Activated CD8-positive, alpha-beta memory T cell treated with anti-CD3 and anti-CD28 coated beads, Interleukin-2, amount 50 U/mL, for 4 hours (primary cell): ENCODE results near the gene SLC30A3.
"Not testable (repeated sequence)": the region's sequence is repeated elsewhere in the genome, so short reads cannot be mapped to it uniquely, and the experiment has no call there.

ENCODE experiments used
- DNase-seq: peaks from one replicate; pipeline ENCODE4 v3.0.0-alpha.2; 2020

Gene SLC30A3, protein sequence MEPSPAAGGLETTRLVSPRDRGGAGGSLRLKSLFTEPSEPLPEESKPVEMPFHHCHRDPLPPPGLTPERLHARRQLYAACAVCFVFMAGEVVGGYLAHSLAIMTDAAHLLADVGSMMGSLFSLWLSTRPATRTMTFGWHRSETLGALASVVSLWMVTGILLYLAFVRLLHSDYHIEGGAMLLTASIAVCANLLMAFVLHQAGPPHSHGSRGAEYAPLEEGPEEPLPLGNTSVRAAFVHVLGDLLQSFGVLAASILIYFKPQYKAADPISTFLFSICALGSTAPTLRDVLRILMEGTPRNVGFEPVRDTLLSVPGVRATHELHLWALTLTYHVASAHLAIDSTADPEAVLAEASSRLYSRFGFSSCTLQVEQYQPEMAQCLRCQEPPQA

DNA sequence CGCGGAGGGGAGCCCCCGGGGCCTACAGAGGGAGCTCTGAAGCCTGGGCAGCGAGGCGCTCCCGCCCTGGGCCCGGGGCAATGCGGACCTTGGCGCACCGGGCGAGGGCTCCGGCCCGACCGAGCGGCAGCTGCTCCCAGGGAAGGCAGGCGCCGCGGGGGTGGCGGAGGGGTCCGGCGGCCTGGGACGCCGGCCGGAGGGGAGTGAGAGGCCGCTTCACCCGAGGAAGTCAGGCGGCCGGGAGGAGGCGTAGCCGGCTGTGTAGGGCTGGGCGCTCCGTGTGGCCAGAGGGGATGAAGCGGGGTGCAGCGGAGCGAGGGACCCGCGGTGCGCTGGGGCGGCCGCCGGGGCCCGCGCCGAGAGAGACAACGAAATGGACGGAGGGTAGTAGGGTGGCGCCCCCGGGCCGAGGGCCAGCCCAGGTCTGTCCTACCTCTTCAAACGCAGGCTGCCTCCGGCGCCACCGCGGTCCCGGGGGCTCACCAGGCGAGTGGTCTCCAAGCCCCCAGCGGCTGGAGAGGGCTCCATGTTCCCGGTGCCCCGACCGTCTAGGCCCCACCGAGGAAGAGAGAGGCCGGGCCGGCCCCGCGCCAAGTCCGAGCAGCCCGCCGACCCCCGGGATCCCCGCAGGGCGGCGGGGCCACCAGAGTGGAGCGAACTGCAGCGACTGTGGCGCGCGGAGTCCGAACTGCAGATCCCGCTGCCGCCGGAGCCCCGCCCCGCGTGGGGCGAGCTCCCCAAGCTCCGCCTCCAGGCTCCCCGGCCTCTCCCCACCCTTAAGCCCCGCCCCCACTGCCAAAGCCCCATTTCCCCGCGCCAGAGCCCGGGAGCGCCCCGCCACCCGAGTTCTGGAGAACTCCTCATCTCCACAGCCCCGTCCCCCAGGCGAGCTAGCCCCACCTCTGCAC lies at the start of gene SLC30A3:
TSS of gene SLC30A3 (minus strand) at position 669 of the 908 bp plus-strand sequence. CDS start at position 528, 141 bp downstream.
- DNase-seq = peak; percentile 74

DNA sequence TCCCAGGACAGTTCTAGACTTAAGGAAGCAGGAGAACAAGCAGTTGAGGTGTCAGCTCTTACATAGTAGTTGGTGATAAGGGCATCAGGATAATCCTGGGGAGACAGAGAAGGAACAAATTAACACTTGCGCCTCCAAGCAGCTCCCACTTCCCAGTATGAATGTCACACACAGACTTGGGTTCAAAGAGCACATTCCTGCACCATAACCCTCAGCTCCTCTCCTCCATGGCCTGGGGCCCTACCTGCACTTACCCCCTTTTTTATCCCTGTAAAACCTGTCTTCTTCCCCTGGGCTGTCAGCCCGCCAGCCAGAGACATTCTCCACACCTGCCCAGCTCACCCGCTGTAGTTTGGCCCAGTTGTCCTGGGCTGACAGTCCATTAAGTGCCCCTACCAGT lies 49.3 kb upstream of the SLC30A3 start:
- no peak for DNase-seq

DNA sequence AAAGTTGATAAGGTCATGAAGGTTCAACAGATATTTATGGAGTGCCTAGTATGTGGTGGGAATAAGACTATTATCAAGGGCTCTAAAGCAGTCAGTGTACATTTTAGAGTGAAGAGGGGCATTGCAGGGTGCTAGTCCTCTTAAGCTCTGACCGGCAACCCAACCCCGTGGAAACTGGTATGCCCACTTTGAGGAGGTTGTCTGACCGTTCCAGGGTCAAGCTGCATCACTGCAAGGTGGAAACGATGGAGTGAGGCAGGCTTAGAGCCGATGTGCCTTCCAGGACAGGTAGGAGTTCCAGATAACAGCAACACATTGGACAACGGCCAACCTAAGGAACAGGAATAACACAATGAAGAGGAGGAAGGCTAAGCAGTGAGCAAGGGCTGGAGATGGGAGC lies 46.8 kb upstream of the SLC30A3 start:
- DNase-seq = no peak

DNA sequence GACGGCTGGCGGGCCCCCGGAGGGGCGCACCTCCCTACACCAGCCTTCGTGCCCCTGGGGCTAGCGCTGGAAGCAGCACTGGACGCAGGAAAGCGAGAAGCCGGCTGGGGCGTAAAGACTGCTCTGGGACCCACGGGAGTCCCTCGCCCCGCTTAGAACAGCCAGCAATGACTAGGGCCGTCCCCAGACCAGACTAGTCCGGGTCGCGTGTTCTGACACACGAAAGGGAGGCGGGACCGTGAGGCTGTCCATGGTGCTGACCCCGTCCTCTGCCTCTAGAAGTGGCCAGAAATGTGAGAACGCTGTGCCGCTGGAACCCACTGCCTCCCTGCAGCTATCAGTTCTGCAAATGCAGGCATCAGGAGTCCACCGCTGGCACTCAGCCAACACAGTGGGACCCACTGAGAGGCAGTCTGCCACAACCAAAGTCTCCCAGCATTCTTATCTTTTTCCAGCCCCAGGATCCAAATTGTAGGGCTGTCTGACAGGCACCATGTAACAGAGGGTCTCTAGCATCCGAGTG lies 45.6 kb upstream of the SLC30A3 start, which contains the start of gene UCN:
TSS of gene UCN (minus strand) at position 87 of the 523 bp plus-strand sequence. CDS start 550 bp downstream, outside the sequence.
- no peak for DNase-seq

DNA sequence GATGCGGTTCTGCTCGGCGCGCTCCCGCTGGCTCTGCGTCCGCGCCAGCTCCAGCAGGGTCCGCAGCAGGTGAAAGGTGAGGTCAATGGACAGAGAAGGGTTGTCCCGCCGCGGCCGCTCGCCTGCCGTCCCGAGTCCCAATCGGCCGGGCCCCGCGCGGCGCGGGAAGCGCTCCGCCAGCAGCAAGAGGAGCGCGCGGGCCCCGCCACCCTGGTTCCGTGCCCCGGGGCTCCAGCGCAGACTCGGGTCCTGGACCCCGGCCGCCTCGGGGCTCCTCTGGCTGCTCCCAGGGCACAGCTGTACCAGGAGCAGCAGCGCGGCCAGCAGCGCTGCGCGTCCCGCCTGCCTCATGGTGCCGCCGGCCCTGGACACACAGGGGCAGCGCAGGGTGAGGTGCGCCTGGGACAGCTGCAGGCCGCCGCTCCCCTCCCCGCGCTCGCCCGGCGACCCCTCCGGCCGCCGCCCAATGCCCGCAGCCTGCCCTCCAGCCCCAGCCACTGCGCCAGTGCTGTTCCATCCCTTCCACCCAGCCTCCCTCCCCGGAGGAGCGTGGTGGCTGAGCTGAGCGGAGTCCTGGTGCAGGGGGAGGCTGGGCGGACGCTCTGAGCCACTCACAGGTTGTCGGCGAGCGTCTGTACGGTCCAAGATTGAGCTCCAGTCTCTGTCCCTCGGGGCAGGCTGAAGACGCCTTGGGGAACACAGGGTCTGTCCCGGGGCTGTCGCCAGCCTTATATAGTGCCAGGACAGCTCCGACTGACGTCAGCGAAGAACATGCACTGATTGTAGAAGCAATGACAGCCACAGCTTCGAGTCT lies 44.9 kb upstream of the SLC30A3 start:
- DNase-seq = no peak

DNA sequence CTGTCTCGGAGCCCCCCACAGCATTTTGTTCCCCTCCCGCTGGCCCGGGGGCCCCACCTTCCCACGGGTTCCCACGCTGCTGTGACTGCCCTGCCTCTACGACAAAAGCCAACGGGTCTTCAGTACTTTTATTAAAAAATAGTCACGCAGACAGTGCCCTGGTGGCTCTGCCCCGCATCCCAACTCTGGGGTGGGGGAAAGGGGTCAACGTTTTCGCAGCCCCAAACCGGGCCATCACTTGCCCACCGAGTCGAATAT lies 44.4 kb upstream of the SLC30A3 start:
- DNase-seq = no peak

DNA sequence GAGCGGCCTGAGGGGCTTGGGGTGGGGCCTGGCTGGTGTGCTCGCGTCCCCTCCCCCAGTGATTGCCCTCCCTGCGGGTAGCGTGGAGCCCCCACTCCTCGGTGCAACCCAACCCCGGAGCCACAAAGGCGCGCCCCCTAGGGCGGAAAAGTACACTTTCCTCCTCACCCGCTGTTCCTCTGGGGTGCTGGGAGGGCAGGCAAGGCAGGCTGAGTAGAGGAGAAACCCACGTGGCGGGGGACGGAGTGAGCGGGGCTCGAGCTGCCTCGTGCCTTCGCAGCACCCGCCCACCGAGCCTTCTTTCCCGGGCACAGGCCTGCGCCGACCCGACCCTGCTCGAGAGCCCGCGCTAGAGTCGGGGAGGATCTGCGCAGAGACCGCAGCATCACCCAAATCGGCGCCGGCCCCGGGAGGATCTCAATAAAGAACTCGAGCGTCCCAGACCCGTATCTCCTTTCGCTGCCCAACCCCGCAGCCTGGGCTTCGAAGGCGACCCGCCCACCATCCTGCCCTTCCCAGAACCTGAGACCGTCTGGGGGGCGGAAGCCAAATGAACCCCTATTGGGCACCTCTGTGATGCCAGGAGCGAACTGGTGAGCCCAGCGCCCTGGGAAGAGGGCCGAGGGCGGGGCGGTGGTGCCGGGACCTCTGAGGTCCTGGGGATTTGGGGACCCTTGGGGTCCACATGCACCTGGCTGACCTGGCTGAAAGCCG lies 43.9 kb upstream of the SLC30A3 start:
- DNase-seq = peak; percentile 52

DNA sequence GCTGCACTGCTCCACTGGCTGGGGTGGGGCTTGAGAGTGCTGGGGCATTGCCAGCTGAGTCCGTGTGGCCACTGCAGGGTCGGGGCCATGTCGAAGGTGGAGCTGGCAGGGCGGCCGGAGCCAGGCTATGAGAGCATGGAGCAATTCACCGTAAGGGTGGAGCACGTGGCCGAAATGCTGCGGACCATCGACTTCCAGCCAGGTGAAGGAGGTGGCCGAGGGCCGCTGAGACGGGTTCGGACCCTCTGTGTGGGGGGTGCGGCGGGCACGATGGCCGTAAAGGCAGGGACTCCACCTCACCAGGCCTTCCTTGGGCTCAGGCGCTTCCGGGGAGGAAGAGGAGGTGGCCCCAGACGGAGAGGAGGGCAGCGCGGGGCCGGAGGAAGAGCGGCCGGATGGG lies 43.3 kb upstream of the SLC30A3 start:
- DNase-seq = no peak

DNA sequence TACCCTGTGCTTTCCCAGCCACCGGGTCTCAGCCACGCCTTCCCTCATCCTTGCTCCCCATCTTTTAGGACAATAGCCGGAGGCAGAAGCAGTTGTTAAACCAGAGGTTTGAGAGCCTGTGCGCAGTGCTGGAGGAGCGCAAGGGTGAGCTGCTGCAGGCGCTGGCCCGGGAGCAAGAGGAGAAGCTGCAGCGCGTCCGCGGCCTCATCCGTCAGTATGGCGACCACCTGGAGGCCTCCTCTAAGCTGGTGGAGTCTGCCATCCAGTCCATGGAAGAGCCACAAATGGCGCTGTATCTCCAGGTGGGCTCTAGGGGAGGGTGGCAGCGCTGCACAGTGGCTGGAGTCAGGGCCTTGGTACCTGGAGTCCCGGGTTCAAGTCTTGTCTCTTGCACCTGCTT lies 42.7 kb upstream of the SLC30A3 start:
- no peak for DNase-seq

DNA sequence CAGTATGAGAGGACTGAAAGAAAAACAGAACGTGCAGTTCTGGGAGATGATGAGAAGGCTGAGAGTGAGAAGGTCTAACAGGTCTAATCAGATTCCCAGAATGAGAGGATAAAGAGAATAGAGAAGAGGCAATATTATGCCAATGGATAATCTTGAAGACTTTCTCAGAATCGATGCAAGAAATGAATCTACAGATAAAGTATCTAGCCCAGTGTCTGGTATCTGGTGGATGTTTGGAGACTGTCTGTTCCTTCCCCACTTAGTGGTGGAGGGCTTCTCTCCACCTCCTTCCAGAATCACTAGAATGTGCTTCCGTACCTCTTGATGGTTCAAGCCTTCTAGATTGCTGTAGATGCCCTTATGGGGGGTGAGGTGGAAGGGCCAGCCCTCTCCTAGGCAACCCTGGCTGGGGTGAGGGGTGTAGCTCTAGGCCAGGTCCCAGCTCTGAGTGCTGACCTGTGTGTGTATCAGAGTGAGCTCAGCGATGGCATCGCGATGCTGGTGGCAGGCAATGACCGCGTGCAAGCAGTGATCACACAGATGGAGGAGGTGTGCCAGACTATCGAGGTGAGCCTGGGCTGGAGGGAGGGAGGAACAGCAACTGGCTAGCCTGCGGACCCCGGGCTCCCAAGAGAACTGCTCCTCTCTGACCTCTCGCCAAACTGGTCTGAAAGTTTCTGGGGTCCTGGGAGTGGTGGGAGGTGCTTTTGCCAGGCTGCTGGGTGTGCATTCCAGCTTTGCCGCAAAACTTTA lies 41.8 kb upstream of the SLC30A3 start:
- no peak for DNase-seq

DNA sequence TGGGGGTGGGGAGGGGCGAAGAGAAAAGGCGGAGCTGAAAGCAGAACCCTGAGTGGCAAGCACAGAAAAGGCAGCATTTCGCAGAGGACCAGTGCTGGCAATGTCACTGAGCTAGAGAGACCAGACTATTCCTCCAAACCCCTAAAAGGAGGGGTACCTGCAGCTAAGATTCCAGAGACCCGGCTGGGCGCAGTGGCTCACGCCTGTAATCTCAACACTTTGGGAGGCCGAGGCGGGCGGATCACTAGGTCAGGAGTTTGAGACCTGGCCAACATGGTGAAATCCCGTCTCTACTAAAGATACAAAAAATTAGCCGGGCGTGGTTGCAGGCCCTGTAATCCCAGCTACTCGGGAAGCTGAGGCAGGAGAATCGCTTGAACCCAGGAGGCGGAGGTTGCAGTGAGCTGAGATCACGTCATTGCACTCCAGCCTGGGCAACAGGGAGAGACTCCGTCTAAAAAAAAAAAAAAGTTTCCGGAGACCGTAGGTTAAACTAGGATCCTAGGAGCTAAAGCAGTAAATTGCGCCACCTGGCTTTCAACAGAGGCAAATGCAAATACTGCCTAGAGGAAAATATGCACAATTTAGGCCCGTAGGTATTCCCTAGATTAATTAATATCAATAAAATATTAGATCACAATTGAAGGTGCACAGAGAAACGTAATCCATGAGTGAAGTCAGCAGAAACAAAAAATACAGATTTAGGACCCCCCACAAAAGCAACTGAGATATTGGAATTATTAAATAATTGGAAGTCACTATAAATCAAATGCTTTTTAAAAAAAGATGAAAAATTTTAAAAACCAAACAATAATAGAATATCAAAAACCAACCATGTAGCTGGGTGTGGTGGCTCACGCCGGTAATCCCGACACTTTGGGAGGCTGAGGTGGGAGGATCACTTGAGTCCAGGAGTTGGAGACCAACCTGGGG lies 40.5 kb upstream of the SLC30A3 start:
- DNase-seq = no peak

DNA sequence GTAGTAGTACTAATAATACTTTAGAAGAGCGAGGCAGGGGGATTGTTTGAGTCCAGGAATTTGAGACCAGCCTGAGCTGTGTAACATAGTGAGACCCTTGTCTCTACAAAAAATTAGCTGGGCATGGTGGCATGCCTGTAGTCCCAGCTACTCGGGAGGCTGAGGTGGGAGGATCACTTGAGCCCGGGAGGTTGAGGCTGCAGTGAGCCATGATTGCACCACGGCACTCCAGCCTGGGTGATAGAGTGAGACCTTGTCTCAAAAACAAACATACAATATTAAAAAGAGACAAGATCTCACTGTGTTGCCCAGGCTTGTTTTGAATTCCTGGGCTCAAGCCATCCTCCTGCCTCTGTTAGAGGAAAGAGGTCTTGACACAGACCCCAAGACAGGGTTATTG lies 37.8 kb upstream of the SLC30A3 start:
- DNase-seq = not testable (repeated sequence)

DNA sequence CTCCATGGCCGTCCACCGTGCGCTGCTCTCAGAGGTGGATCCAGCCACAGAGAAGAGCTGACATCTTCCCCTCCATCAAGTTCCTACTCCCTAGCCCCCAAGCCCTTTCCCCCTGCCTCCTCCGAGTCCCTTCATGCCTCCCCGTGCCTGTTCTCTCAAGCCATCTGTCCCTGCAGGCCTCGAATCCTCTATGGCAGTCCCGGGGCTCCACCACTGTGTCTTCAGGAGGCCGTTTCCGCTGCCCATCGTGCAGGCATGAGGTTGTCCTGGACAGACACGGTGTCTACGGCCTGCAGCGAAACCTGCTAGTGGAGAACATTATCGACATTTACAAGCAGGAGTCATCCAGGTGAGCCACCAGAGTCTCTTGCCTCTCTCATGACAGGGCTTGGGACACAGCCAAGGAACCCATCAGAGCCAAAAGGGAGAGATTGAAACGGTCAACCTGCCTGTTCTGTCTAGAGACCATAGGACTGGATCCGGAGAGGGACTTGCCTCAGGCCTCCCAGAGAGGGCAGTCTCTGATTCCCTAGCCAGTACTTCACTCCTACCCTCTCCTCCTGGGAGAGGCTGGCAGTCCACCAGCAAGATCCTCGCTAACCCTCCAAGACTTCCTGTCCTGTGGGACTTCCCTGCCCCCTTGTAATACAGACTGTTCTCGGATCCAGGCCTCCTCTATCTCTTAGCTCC lies 35.7 kb upstream of the SLC30A3 start:
- no peak for DNase-seq

DNA sequence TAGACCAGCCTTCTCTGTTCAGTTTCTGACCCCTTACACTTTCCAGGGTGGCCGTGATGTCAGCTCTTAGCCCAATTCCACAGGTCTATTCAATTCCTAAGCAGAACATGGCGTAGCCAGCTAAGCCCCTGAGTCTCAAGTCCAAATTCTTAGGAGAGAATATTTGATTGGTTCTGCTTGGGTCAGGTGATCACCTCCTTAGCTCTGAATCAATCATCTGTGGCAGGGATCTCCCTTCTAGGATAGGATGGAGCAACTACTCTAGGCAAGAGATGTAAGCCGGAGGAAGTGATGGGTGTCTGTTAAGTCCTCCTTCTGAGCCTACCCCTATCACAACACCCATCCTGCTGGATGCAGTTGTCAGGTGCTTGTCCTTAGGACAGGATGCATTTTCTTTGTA lies 34.3 kb upstream of the SLC30A3 start:
- DNase-seq = no peak

DNA sequence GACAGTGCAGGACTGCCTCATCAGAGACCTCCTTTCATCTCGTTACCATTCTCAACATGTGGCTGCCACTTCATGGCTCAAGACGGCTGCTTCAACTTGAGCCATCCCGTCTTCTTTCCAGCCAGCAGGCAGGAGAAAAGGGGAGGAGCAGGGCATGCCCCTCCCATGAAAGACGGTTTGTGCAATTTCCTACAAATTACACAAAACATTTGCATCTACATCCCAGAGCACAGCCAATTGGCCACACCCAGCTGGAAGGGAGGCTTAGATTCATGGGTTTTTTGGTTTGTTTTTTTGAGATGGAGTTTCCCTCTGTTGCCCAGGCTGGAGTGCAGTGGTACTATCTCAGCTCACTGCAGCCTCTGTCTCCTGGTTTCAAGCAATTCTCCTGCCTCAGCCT lies 33.6 kb upstream of the SLC30A3 start:
- no peak for DNase-seq

DNA sequence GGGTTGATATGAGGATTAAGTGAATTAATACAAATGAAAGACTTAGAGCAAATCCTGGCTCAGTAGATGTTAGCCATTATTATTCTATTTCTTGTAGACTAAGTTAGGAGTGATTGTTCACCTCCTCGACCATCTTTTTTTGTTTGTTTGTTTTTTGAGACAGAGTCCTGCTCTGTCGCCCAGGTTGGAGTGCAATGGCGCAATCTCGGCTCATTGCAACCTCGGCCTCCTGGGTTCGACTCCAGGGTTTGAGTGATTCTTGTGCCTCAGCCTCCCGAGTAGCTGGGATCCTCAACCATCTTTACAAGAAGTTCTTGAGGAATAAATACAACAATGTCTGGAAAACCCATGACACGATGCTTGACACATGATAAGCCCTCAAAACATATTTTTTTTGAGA lies 32.1 kb upstream of the SLC30A3 start:
- no peak for DNase-seq

DNA sequence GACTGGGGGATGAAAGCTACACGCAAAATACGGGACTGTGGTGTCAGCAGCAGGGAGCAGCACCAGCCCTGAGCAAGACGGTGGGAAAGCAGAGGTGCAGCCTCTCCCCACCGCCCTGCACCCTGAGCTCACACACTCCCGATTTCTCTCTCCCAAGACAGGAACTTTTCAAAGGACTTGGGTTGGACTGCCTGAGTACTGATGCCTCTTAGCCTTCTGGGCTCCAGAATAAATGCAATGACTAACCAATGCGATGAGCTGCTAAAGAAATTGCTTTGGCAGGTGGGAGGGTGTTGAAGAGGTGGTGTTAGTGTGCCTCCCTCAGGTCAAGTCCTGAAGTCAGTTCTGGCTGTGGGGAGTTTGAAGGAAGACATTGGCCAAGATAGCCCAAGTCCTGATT lies 29.0 kb upstream of the SLC30A3 start:
- no peak for DNase-seq

DNA sequence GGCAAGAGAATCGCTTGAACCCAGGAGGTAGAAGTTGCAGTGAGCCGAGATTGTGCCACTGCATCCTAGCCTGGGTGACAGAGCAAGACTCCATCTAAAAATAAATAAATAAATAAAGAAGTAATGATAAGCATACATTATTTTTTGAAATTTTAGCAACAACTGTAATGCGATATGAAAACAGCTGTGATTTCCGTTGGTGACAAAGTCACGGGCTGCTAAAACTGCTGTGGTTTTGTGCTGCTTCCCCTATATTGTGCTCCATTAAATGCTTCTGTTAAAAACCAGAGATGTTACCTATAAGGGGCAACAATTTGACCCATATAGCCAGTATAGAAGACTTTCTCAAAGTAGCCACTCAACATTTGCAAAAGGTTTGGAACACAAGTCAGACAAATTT lies 27.7 kb upstream of the SLC30A3 start:
- no peak for DNase-seq

DNA sequence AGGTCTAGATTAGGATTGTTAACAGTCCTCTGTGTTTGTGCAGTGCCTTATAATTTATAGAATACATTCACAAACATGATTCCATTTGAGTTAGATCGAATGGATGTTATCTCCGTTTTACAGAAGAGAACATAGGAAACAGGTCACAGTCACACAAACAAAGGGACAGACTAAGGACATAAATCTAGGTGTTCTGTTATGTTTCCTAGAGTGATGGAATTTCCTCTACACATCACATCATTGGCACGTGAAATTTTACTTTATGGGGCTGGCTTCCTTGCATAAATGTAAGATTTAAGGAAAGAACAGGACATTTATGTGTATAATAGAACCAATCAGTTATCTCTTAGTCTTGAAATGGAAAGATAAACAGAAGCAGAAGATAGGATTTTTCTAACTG lies 25.8 kb upstream of the SLC30A3 start:
- no peak for DNase-seq

DNA sequence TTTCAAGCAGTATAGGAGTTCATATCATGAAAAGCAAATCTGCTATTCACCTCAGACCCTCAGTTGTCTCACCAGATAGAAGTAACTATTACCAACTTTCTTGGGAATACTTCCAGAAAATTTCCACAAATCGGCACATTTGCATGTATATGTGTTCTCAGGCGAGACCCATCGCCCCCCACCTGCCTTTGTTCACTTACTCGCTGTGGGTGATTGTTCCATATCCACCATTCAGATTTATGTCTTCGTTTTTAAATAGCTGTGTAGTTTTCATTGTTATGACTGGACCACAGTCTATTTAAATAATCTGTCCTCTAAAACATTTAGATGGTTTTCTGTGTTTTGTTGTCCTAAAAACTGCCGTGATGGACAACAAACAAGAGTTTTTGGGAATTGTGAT lies 22.6 kb upstream of the SLC30A3 start:
- DNase-seq = no peak
